AG08395 (cell line): ENCODE data around the gene SDHB.

Experiments
- DNase-seq: peaks from one replicate; pipeline ENCODE4 v3.0.0; 2012; ENCODE audit warnings: mixed read lengths, low spot score

SDHB gene

GRCh38 chr1:17053685-17054410 lies at the start of gene SDHB:
Gene SDHB (minus strand): TSS chr1:17054032. CDS start chr1:17054019, 13 bp downstream.
- DNase-seq: peak; percentile 100

GRCh38 chr1:17102232-17102631 lies 48.4 kb upstream of the SDHB start:
- DNase-seq: no peak

- no peak for DNase-seq
These were observed 47.4 kb upstream of the SDHB start for GRCh38 chr1:17101261-17101660.

- no peak for DNase-seq
These were observed 45.9 kb upstream of the SDHB start for GRCh38 chr1:17099616-17100340.

GRCh38 chr1:17098446-17099317 lies 44.9 kb upstream of the SDHB start:
- peak; percentile 38 for DNase-seq

- DNase-seq: no peak
These were observed 44.0 kb upstream of the SDHB start for GRCh38 chr1:17097787-17098186.

GRCh38 chr1:17097147-17097546 lies 43.3 kb upstream of the SDHB start:
- no peak for DNase-seq

GRCh38 chr1:17096584-17096983 lies 42.8 kb upstream of the SDHB start:
- no peak for DNase-seq

- no peak for DNase-seq
These were observed 41.3 kb upstream of the SDHB start for GRCh38 chr1:17095141-17095540.

GRCh38 chr1:17094664-17095063 lies 40.8 kb upstream of the SDHB start:
- DNase-seq: no peak

GRCh38 chr1:17093822-17094393 lies 40.1 kb upstream of the SDHB start:
- DNase-seq: no peak

- no peak for DNase-seq
These were observed 37.4 kb upstream of the SDHB start for GRCh38 chr1:17091252-17091651.

GRCh38 chr1:17089506-17089905 lies 35.7 kb upstream of the SDHB start:
- DNase-seq: no peak

GRCh38 chr1:17086751-17087150 lies 32.9 kb upstream of the SDHB start:
- DNase-seq: no peak

- DNase-seq: no peak
These were observed 31.0 kb upstream of the SDHB start for GRCh38 chr1:17084787-17085186.

GRCh38 chr1:17082761-17083160 lies 28.9 kb upstream of the SDHB start:
- no peak for DNase-seq

GRCh38 chr1:17081439-17081838 lies 27.6 kb upstream of the SDHB start:
- DNase-seq: no peak

GRCh38 chr1:17080880-17081279 lies 27.0 kb upstream of the SDHB start:
- DNase-seq: no peak

GRCh38 chr1:17080085-17080759 lies 26.4 kb upstream of the SDHB start:
- no peak for DNase-seq

GRCh38 chr1:17078991-17079868 lies 25.4 kb upstream of the SDHB start:
- no peak for DNase-seq
